RPMI8226 (cell line): ENCODE results near the gene HLCS.

Experiments used
- DNase-seq: peaks from one replicate; pipeline ENCODE4 v3.0.0-alpha.2; 2015

The HLCS gene

DNA sequence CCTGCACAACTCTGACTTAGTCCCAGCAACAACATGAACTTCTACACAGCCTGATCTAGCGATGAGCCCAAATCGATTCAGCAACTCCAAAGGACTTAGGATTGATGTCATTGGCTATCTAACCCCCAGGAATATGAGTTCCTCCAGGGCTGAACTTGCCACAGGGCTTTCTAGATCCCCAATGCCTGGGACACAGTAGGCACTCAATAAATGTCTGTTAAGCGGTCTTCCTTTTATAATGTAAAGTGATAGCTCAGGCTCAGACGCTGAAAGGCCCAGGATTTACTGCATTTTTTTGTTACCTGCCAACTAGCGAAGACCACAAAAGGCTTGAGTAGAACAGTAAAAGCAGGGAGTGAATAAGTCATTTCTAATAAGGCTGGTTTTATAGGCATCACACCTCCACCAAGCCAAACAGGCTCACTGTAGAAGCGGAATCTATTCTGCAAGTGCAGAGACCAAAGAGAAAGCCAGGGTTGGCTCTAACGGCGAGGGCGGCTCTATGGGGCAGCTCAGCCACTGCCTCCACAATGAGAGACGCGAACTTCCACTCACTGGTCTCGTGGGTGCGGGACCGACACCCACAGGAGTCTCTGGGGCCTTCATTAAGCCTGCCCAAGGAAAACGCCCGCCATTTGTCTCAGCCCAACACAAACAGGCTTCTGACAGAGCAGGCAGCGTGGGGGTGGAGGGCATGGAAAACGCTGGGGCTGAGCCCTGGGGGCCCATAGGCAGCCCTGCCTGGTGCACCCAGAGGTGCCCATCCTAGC is 52.0 kb downstream of the HLCS start:
- no peak for DNase-seq

DNA sequence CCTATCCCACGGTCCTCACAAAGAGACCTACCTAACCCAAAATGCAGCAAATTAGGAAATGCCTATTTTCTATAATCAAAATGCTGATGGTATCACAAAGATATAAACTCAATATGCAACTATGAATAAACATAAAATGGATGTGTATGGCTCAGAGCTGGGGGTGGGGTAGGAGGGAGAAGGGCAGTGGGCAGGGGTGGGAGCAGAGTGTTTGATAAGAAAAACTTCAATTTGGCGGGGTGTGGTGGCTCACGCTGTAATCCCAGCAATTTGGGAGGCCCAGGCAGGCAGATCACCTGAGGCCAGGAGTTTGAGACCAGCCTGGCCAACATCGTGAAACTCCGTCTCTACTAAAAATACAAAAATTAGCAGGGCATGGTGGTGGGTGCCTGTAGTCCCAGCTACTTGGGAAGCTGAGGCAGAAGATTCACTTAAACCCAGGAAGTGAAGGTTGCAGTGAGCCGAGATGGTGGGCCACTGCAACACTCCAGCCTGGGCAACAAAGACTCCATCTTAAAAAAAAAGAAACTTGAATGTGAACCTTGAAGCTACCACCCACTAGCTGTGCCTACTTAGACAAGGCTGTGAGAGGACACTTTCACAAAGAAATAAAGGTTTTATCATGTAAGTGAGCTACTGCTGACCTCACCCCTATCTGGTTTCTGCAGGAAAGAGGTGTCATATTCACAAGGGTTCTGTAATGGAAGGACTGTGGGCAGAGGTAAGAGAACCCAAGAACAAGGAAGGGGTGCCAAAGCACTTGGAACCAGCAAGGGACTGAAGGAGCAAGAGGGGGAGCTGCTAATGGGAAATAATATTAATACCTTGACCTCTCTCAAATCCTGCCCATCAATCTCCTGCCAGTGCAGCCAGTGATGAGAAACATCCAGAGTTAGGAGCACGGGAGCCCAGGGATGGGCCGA is 53.0 kb downstream of the HLCS start:
- no peak for DNase-seq

DNA sequence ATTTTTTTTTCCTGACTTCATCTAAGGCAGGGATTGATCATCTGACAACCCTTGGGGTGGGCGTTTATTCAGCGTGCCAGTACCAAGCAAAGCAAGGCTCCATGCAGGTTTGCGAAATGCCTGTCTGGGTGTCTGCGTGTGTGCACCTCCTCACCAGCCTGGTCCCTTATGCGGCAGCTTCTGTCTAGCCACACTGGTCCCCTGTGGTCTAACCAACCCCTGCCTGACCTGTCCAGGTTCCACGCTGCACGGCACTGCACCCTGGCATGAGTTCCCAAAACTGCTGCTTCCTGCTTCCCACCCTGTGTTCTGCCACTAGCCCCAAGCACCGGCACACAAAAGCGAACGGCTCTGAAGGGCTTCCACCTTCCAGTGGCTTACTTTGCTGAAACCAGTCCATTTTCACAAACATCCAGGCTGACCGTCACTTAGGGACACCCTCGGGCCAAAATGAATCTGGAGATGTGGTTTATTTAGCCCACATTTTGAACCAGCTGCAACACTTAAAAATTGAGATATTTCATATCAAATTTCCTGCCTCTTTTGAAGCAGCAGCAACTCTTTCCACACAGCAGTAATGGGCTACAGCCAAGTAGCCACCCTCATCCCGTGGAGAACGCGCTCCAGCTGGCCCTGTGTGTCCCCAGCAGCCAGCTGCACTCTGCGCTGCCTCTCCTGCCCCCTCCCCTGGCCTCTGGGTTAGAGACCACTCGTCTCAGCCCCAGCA is 55.7 kb downstream of the HLCS start:
- DNase-seq: no peak

DNA sequence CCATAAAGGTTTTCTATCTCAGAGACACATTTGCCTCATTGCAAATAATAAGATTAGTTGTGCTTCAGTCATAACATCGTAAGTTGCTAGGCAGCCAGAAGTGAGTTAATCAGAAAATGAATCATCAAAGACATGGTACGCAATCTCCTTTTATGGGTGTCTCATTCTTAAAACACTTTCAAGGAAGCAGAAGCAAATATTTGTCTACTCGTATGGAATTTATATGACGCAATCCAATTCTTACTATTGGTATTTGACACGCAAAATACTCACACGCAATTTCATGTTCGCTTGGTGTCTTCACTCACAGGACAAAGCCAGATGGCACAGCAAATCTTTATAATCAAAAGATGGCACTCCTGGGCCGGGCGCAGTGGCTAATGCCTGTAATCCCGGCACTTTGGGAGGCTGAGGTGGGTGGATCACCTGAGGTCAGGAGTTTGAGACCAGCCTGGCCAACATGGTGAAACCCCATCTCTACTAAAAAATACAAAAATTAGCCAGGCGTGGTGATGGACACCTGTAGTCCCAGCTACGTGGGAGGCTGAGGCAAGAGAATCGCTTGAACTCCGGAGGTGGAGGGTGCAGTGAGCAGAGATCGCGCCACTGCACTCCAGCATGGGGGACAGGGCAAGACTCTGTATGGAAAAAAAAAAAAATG is 56.4 kb downstream of the HLCS start:
- DNase-seq: no peak

DNA sequence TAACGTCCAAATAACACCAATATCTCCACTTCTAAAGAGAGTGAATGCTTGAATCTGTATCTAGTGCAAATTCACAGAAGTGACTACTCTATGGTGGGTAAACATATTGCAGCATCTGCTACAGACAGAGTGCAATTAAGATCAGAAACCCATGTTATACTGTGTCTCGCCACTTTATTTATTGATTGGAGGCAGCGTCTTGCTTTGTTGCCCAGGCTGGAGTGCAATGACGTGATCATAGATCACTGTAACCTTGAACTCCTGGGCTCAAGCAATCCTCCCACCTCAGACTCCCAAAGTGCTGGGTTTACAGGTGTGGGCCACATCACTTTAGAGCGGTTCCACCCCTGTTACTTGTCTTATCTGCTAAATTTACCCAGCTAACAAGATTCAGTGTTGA is 57.0 kb downstream of the HLCS start:
- DNase-seq: no peak

DNA sequence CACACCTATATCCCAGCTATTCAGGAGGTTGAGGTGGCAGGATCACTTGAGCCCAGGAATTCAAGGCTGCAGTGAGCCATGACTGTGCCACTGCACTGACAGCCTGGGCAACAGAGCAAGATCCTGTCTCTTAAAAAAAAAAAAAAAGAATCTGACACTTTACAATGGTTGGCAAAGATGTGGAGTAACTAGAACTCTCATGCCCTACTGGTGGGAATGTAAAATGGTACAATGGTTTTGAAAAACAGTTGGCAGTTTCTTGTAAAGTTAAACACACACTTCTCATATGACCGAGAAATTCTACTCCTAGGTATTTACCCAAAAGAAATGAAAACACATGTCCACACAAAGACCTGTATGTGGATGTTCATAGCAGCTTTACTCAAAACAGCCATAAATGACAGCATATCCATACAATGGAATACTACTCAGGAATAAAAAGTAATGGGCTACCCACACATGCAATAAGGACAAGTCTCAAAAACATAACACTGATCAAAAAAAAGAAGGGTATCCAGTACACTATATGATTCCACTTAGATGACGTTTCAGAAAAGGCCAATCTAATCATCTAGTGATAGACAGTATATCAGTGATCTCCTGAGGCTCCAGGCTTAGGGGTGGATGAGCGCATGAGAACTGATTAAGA is 58.1 kb downstream of the HLCS start:
- no peak for DNase-seq

DNA sequence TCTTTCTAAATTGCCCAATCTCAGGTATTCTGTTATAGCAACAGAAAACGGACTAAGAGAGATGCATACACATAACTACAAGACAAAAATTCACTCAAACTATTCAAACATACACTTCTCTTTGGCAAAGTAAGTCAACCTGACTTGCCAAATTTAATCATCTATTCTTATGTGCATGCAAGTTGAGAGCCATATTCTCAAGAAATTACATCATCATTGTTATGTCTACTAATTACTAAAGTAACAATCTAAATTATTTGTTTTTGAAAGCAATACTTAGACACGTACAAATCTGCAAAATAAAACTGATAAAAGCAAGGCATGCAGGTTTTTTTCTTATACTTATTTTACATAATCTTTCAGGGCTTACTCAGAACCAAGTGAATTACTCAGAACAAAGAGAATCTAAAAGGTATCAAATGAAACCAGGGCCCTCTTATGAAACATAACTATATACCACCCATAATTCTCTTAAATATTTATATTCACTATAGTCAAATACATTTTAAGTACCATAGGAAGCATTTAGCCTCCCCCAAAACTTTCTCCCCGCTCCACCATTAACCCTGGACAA is 62.3 kb downstream of the HLCS start:
- no peak for DNase-seq

DNA sequence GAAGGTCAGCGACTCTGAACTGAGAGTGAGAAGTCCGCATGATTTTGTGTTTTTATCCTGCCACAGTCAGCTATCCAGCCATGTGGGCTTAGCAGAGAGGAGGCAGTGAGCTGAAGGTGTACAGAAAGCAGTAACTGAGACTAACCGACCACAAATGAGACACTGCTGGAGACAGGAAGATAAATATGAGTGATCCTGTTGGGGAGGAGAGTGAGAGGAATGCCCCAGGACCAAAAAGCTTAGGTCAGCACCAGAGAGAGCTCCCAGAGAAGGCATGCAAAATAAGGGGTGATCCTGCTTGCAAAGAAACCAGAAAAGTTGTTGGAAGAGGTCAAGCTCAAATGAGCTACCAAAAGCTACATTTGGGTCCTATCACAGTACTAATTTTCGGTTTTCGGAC is 63.7 kb downstream of the HLCS start:
- no peak for DNase-seq

DNA sequence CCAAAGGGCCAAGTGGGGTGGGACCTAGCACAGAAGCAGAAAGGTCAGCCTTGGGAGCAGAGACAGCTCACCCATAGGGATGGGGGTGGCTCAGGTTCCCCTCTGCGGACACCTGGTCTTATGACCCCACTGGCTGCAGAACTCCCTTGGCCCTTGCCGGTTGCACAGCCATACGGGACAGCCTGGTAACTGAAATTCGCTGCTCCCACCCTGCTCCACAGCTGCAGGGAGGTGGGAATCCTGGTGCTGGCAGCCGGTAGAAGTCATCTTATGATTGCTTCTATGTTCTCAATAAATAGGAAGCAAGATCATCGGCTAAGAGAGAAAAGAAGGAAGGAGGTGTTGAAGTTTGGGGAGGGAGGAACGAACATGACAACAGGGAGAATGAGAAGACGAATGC is 64.1 kb downstream of the HLCS start:
- no peak for DNase-seq

DNA sequence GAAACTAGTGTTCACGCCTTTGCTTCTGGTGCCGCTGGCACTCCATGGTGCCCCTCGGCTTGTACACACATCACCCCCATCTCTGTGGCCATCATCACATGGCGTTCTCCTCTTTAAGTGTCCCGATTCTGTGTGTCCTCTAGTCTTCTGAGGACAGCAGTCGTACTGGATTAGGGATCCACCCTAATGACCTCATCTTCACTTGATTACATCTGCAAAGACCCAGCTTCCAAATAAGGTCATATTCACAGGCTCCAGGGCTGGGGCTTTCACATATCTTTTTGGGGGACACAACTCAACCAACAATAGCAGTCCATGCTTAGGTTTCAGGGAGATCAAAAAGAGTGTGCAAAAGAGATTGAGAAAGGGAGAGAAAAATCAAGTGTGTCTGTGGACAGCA is 64.9 kb downstream of the HLCS start:
- DNase-seq: no peak

DNA sequence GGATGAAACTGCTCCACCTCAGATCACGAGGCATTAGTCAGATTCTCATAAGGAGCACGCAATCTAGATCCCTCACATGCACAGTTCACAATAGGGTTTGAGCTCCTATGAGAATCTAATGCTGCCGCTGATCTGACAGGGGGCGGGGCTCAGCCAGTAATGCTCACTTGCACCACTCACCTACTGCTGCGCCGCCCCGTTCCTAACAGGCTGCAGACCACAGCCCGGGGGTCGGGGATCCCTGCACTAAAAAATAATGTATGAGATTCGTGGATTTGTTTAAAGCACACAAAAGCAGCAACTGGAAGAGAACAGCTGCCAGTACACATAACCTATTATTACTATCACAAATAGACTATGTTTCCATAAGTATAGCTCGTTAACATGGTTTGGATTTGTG is 72.9 kb downstream of the HLCS start:
- no peak for DNase-seq

DNA sequence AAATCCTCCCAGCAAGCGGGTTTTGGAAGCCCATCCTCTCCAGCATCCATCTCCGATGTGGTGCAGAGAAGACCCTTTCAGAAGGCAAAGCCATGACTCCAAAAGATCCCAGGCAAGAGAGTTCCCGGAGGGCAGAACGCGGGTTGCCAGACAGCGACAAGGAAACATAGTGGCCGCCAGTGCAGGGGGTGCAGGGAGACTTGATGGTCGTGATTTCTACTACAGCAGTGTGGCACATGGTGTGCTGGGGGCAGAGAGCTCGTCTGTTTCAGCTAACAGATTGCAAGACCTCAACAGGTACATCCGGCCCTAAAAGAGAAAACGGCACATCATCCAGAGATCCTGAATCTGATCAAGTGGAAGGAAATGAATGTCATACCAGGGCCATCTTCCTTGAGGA is 74.3 kb downstream of the HLCS start:
- no peak for DNase-seq

DNA sequence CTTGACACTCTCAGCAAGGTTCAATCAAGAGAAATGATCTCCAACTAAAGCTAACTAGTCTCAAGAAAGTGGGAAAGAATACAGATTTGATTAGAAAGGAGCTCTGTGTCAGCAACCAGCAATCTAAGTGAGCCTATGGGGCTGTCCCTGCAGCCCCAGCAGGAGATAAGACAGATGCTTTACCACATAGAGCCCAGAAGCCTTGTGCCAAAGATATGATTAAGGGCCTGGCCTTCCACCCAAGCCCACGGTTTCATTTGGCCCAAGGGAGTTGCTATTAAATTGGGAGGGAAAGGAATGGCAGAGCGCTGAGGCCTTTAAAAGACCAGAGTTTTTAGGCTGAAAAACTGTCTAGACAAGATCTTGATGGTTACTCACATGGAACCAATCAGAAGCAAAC is 74.8 kb downstream of the HLCS start:
- no peak for DNase-seq

DNA sequence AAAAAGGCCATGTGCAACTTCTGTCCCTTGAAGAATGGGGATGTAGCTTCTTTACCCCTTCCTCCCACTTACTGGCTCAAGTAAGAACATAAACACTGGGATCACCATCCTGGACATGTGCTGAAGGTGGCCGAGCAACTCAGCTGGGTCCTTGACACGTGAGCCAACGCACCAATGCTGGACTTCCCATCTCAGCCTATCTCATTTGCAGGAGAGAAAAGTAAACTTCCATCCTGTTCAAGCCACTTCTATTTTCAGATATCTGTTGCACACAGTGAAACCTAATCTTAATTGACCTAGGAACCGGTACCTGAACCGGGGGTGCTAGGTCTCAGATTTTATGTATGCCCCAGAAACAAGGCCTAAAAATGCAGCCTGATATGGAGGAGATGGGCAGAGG is 75.3 kb downstream of the HLCS start:
- DNase-seq: no peak

DNA sequence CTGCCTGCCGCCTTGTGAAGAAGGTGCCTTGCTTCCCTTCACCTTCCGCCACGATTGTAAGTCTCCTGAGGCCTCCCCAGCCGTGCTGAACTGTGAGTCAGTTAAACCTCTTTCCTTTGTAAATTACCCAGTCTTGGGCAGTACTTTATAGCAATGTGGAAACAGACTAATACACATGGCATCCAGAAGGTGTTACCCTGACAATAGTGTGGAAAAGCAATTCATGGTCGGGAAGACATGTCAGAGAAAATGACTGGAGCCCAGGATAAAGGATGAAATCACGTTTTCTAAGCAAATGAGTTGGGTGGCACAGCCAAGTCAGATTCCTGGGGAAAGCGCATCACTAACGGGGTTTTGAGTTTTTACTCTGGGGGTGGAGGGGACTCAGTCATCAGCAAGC is 76.4 kb downstream of the HLCS start:
- DNase-seq: no peak

DNA sequence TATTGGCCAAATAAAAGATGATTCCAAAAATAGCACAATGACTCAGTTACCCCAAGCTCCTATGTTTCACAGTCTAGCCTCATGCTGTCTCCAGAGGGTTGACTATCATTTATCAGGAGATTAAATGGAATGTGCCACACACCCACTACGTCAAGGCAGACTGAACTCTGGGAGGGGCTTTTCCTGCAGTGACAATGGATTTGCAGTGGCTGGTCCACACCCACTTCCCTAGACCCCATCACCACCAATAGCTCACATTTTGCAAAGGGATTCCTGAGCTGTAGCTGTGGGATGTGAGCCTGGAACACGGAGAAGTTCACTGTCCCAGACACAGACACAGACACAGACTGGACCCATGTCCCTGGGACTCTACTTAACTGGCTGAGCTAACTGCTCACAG is 77.1 kb downstream of the HLCS start:
- DNase-seq: no peak

DNA sequence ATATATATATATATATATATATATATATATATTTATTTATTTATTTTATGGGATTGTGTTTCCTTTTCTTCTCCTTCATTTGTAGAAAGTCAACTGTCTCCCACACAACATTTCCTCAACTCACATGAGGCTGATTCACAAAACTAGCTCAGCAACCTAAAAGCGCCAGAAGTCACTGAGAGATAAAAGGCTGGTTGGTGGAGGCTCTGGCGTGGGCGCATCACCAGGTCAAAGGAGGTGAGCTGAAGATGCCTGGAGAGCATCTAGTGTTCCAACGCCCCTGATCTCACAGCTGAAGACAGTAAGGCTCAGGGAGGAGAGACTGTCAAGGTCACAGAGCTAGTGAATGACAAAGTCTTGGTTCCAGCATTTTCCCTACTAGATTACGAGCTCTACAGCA is 78.0 kb downstream of the HLCS start:
- DNase-seq: no peak

DNA sequence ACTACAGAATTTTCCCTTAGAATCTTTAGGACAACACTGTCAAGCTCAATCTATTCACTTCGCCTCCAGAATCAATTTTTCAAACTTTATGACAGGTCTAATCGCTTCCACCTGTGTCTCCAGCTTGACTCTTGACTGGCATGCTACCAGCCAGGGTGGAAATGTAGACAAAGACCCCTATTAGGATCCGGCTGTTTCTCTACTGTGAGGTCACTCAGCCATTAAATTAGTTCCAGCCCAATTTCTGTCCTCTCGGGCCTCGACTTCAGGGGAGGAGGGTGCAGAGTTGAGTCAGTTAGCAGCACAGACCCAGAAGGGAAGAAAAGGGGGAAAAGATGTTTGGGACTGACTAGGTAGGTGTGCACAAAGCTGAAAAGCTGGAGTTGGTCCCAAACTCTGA is 78.5 kb downstream of the HLCS start:
- no peak for DNase-seq

DNA sequence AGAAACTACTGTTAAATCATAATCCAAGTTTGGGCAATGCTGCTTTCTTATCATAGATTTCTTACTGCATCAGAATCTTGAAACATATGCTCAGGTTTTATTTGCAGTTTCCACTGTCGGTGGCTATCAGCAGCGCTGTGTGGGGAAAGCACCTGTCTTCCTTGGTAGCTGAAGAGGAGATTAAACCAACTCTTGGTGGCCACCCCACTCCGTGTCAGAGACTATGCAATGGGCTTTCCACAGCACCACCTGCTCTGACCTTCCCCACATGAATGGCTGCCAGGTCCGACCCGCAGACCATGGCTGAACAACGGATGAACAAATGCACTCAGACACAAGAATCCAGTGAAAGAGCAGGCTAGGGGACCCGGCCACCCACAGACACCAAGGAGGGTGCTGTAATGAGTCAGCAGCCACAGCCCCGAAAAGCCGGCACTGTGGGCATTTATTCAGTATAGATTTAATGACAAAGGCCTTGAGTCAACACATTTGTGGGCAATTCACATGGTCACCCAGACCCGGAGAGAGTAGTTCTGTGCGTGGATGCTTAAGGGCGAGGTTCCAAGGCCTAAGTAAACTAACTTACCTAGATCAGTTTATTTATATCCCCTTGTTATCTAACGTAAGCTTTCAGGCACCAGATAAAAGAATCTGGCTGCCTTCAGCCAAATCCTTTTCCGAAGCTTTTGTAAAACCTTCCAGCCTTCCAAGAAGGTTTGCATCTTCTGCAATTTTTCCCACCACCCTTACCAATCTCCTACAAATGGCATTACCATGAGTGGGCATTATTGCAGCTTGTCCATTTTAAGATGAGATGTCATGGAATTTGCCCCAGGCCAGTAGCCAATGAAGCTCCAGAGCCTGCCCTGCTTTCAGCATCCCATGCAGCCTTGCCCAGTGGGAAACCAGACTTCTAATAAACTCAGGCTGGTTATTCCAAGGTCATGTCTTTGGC is 82.7 kb downstream of the HLCS start:
- no peak for DNase-seq

DNA sequence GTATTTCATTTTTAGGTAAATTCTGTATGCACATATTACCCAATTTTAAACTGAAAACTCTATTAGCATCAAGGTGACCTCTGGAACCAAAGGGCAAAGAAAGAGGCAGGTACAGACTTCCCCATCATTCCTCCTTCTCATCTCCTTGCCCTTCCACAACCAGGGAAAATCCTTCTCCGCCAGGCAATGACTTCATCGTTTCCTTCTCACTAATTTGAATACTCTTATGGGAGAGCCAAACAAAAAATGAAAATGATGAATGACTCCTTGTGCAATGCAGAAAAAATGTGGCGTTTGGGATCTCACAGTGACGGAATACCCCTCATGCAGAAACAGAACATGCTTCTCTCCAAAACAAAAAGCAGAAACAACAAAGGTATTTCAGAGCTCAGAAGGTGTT is 83.7 kb downstream of the HLCS start:
- DNase-seq: no peak

DNA sequence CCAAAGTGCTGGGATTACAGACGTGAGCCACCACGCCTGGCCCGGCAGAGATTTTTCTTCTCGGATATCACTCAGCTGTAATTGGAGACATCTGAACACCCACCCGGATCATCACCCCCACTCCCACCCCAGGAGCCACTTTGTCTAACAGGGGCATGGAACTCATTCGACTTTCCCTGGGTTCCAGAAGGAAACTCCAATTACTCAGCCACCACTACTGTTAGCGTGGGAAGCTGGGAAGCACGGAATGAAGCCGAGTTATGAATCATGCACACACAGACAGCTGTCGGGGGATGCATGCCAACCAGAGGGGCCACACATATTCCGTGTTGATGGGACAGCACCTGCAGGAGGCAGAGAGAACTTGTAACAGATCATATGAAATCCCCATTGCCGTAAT is 85.2 kb downstream of the HLCS start:
- DNase-seq: no peak
